GM19351 (cell line): ENCODE measurements around the gene KCNN2.

Experiments
- ATAC-seq: cut with Tn5 transposase; IDR thresholded peaks from one replicate; pipeline ENCODE4 v1.9.1; 2021; ENCODE audit warnings: mild to moderate bottlenecking, moderate library complexity; ENCODE audit not compliant: unreplicated experiment

The KCNN2 gene

GRCh38 chr5:114362197-114362976 lies 517 bp downstream of the KCNN2 start:
- peak; percentile 28 for ATAC-seq

- ATAC-seq: no peak
These were observed 1.3 kb downstream of the KCNN2 start for GRCh38 chr5:114362977-114363761.

- no peak for ATAC-seq
These were observed 2.0 kb downstream of the KCNN2 start for GRCh38 chr5:114363837-114364236.

- no peak for ATAC-seq
These were observed 5.2 kb downstream of the KCNN2 start for GRCh38 chr5:114367029-114367428.

DNA sequence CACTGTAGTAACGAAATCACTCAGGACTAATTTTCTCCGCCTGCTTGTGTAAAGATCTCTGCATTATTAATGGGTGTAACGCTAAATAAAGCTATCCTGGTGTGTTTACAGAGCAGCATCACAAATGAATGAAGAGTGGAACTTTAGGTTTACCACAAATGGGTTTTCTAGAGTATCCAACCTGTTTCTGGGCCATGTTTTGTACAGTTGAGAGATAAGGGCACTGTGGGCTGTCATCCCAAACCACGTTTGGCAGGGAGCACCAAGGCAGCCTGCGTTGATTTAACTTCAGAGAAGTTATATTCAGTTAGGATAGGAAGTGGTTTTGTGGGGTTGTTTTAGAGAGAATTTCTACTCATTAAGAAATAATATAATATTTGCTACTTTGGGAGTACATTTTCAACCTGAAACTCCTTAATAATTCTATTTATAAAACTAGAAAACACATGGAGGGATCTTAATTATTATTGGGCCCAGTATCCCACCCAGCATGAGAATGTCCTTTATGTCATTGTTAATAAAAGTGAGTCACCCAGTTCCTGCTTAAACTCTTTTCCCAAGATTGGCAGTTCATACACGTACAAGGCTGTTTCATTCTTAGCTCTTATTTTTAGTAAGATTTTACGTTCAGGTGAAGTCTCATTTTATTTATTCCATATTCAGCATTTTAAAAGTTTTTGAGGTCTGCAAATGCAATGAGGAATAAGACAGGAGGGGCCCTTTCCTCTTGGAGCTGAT lies 8.0 kb downstream of the KCNN2 start:
- ATAC-seq: no peak

DNA sequence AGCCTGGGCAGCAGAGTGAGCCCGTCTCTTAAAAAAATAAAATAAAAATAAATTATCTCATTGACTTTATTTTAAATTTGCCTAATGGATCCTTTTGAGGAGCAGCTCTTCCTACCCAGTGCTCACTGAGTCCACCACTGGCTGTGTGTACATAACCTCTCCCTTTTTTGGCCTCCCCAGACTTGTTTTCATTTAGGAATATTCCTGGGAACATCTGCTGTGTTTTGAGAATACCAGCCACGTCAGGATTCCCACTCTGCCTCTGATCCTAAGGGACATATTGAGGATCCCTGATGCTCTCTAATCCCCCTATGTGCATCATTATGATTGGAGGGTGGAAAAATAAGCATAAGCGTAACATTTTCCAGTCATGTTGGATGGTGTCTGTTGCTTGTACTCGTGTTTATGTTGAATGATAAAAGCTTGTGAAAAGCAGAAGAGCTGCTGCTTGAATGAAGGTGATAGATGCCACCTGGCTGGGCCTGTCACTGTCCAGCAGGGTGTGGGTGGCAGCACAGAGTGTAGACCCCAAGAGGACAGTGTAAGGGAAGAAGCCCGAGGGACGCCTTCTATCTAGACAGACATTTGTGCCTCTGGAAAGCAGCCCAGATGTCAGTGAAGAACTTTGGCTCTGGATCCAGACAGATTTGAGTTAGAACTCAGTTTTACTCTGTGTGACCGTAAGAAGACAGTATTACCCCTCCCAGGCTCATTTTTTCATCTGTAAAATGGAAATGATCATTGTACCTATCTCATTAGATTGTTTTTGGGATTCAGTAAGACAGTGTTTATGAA lies 15.4 kb downstream of the KCNN2 start:
- ATAC-seq: no peak

DNA sequence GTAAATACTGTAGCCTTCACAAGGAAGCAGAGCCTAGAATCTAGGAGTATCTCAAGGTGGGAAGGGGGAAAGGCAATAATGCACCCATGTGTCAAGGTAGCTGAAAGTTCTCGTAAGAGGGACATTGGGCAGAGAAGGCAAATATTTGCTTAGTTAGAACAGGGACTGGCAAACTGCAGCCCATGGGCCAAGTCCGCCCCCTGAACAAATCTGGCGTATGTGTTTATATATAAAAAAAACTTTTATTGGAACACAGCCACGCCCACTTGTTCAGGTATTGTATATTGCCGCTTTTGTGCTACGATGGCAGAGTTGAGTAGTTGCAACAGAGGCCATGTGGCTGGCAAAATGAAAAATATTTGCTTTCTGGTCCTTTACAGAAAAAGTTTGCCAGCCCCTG lies 16.1 kb downstream of the KCNN2 start:
- ATAC-seq: no peak

- no peak for ATAC-seq
These were observed 18.9 kb downstream of the KCNN2 start for GRCh38 chr5:114380721-114381120.

DNA sequence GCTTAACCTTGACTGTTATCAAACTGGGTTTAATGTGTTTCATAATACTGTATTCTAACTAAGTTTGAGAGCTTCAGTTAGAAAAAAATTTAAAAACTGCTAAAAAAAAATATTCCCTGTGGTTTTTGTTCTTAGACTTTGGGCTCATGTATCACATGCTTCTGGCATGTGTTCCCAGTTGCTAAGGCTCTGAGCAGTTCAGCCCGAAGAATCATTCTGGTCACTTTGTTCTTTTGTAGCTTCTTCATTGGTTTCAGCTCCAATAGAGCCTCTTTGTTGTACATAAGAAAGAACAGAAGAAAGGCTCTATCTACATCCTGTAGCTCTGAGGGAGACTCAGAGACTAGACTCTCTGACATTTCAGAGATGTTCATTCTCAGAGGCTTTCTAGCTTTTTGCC lies 25.6 kb downstream of the KCNN2 start:
- no peak for ATAC-seq

DNA sequence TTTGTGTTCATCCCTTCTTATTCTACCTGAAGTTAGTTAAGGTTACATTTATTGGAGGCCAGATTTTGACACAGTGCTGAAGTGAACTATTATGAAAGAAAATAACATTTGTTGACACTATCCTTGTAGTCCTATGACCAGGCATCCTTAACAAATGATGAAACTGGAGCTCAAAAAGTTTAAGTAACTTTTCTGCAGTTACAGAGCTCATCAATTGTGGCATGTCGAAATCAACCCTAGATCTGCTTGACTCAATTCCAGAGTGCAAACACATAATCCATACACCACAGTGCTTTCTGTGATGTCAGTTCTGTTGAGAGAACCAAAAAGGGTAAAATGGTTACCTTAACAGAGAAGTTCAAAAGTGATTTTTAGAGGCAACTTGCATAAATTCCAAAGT lies 28.6 kb downstream of the KCNN2 start:
- no peak for ATAC-seq

GRCh38 chr5:114391321-114391720 lies 29.5 kb downstream of the KCNN2 start:
- ATAC-seq: no peak

DNA sequence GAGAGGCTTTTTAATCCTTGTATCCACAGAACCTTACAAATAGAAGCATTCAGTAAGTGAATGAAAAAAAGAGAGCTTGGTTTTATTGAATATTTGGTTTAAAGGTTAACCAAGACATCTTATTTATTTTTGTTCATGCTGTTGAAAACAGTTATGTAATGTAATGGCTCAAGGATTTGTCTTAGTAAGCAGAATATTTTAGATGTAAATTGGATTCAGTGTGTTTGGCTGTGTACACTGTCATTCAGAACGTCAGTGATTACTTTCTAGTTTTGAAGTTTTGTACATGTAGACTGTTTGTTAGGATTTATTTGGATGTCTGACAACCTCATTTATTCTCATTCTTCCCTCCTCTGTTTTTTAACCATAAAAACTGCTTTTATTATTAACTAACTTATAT lies 31.3 kb downstream of the KCNN2 start:
- ATAC-seq: no peak

GRCh38 chr5:114402206-114402605 lies 40.3 kb downstream of the KCNN2 start:
- ATAC-seq: no peak

DNA sequence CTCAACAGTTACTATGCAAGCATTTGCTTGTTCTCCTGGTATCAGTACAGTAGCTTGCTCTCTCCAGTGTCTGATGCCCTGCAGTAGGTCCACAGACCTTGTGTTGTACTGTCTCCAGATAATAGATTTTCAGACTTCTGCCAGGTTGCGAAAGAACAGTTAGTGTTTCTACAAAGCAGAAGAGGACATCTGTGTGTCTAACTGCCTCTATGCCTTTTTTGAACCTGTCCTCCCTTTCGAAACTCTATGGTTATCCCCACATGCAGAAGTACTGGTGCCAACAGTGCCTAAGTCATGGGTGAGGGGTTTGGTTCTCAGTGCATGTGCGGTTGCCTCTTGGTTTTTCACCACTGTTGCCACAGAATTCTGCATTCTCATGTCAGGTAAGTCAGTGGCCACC lies 45.9 kb downstream of the KCNN2 start:
- no peak for ATAC-seq

DNA sequence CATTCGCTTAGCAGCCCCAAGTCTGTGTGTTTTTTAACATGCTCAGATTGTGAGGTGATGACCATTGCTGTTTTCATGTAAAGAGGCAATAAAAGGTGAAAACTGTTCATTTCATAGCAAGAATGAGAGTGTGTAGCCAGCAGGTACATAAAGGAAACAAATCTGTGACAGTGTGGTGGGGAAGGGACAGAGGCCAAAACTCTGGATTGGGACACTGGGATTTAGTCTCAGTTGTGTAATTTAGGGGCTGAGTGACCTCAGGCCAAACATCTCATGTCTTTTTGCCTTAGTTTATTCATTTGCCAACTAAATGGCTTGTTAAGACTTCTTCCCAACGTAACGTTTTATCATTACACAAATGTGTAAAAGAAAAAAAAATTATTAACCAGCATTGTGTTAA lies 47.0 kb downstream of the KCNN2 start:
- no peak for ATAC-seq

DNA sequence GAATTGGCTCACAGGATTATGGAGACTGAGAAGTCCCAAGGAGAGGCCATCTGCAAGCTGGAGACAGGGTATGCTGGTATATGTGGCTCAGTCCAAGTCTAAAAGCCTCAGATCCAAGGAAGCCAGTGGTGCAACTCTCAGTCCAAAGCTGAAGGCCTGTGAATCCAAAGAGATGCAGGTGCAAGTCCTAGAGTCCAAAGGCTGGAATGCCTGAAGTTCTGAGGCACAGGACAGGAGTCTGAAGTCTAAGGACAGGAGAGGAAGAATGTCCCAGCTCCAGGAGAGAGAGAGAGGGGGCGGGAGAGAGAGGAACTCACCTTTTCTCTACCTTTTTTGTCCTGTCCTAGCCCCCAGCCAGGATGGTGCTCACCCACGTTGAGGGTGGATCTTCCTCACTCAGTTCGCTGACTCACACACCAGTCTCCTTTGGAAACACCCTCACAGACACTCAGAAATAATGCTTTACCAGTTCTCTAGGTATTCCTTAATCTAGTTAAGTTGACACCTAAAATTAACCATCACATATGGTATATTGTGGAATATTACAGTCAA lies 49.6 kb downstream of the KCNN2 start:
- ATAC-seq: no peak

DNA sequence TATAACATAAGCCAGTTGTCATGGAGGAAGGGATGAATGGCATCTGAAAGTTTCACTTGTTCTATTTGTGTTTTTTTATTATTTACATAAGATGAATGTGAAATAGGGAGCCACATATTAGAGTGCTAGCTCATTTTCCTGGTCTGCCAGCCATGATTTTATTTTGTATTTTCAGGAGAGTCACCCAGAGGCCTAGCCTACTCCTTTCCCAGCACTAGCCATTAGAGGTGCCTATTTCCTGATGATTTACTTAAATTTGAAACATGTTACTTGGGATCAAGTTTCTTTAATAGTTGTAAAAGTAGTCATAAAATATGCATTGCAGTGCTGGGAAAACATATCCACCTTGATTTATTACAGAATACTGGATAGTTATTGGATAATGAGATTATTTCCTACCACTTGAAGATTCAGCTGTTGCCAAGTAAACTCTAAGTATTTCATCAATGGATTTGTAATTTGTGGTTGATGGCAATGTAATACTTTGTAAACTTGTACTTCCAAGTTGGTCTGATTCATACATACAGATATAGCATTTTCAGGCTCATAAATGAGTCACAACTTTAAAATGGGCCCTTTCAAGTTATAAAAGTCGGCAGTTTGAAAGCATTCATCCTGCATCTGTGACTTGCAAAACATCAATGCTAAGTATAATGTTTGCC lies 50.8 kb downstream of the KCNN2 start:
- ATAC-seq: peak; percentile 57

DNA sequence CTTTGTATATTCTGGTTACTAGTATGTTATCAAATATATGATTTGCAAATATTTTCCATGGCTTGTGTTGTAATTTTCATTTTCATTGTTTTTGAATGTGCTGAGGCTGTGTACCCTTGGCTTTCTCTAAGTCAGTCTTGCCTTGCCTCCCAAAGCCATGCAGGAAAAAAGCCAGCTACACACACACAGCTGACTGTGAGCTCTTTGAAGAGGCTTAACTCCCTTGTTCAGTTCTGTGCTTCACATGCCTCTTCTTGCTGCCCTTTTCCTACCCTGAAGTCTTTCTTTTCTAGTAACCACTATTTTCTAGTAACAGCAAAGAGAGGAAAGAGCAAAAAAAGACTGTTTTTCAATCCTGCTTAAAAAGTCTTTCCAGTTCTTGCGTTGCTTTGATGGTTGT lies 53.9 kb downstream of the KCNN2 start:
- ATAC-seq: no peak

DNA sequence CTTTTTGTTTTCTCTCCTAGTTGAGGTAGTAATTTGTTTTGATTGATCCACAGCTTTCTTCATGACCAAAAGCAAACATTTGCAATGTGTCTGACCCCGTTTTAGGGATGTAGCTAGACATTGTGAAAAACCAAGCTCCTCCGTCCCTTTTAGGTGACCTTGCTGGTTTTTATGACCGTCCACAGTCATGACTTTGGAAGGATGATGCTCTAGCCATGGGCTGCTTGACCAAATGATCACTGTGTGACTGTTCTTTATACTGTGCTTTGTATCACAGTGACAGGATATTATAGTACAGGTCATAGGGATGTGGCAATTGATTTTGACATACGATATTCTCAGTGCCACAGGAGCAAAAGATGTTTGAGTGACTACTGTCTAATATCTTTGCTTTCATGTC lies 54.4 kb downstream of the KCNN2 start:
- ATAC-seq: no peak

DNA sequence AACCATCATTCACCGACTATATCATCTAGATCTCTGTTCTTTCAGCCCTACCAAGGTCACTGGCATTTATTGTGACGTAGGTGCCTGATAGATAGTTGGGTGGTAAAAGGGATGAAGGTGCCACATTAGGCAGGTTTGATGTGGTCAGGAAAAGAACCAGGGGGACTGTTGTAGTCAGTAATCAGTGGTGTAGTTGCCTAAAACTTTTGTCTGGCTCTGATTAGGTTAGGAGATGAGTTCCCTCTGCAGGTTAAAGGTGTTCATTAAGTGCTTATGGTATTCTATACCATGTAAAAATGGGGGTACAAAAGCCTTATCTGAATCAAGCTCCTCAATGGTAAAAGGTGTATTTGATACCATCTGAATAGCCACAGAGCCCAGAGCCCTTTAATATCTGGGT lies 55.6 kb downstream of the KCNN2 start:
- no peak for ATAC-seq
